Measurements from ENCODE around the gene GPN3. TPM values are rescaled to one million over a fixed set of nuclear protein-coding genes. Genes with fewer than 3 reads are reported as not detected.

Gene GPN3
- total and polyA plus RNA-seq, 2 of the 13 experiments (the other 11 are each of a cell fraction or from before 2014, with no cell fraction given) = 28.7 to 29.5 TPM

- TF ChIP-seq ATF2 (CRISPR knock-in tag; IDR thresholded peaks at IDR 0.05) (peak; percentile 61; the same call in 1 of the 2 replicates), RAD21 (CRISPR knock-in tag; IDR thresholded peaks at IDR 0.05) (peak; percentile 93), MAX (IDR thresholded peaks at IDR 0.05) (peak; percentile 6; the same call in 1 of the 2 replicates), CEBPZ (IDR thresholded peaks at IDR 0.05; ENCODE audit: low read length) (no peak), SMARCE1 (IDR thresholded peaks at IDR 0.05; ENCODE audit: borderline replicate concordance) (no peak), ZNF432 (CRISPR knock-in tag; IDR thresholded peaks at IDR 0.05; ENCODE audit: borderline replicate concordance) (no peak), ZNF180 (CRISPR knock-in tag; IDR thresholded peaks at IDR 0.05; ENCODE audit: borderline replicate concordance, low read depth) (no peak), ARNT (IDR thresholded peaks at IDR 0.05) (no peak), ZNF383 (CRISPR knock-in tag; IDR thresholded peaks at IDR 0.05; ENCODE audit: borderline replicate concordance) (no peak), KDM1A (CRISPR knock-in tag; IDR thresholded peaks at IDR 0.05) (no peak), ZNF329 (CRISPR knock-in tag; IDR thresholded peaks at IDR 0.05; ENCODE audit: low read depth) (peak; percentile 51; the same call in 1 of the 2 replicates), KIAA2018 (CRISPR knock-in tag; IDR thresholded peaks at IDR 0.05; ENCODE audit: borderline replicate concordance) (no peak), BORCS8-MEF2B (CRISPR knock-in tag; IDR thresholded peaks at IDR 0.05) (no peak; the same call in 1 of the 2 replicates), ZNF629 (CRISPR knock-in tag; conservative IDR thresholded peaks at IDR 0.05) (no peak), RXRA (CRISPR knock-in tag; IDR thresholded peaks at IDR 0.05) (peak; percentile 59), NKX3-1 (CRISPR knock-in tag; IDR thresholded peaks at IDR 0.05) (no peak), ISL2 (CRISPR knock-in tag; IDR thresholded peaks at IDR 0.05) (0 out of 2 replicates have a peak, but pooled peaks have one; percentile 42)
Measured at GRCh38 chr12:110449799-110450497, 18.1 kb downstream of the GPN3 start, which contains the start of gene ARPC3 (continued).

Measured in HepG2 (cell line).